Adipocyte (in vitro differentiated cells): ENCODE results near the gene DLGAP1.

Source experiments
- DNase-seq: peaks from one replicate; pipeline ENCODE4 v3.0.0-alpha.2; 2015; ENCODE audit warnings: low read depth
- H3K27me3 ChIP-seq: replicated peaks from 2 replicates; pipeline ENCODE4 v1.7.0; 2013; ENCODE audit warnings: mild to moderate bottlenecking, low read length, moderate library complexity; ENCODE audit not compliant: control insufficient read depth, insufficient read depth
- H3K36me3 ChIP-seq: 2 replicates; pipeline ENCODE4 v1.7.0; 2013; ENCODE audit warnings: low read length, mild to moderate bottlenecking, moderate library complexity; ENCODE audit not compliant: control insufficient read depth, insufficient read depth, severe bottlenecking
- H3K4me1 ChIP-seq: 2 replicates; pipeline ENCODE4 v1.7.0; 2013; ENCODE audit warnings: mild to moderate bottlenecking, low read length, moderate library complexity; ENCODE audit not compliant: control insufficient read depth, insufficient read depth
- H3K4me3 ChIP-seq: 2 replicates; pipeline ENCODE4 v1.7.0; 2013; ENCODE audit warnings: mild to moderate bottlenecking, low read length, moderate library complexity
- H3K9ac ChIP-seq: 2 replicates; pipeline ENCODE4 v1.7.0; 2013; ENCODE audit warnings: mild to moderate bottlenecking, low read length, moderate library complexity
- H3K9me3 ChIP-seq: 2 replicates; pipeline ENCODE4 v1.7.0; 2013; ENCODE audit warnings: mild to moderate bottlenecking, low read length, moderate library complexity; ENCODE audit not compliant: control insufficient read depth

DLGAP1 gene

DNA sequence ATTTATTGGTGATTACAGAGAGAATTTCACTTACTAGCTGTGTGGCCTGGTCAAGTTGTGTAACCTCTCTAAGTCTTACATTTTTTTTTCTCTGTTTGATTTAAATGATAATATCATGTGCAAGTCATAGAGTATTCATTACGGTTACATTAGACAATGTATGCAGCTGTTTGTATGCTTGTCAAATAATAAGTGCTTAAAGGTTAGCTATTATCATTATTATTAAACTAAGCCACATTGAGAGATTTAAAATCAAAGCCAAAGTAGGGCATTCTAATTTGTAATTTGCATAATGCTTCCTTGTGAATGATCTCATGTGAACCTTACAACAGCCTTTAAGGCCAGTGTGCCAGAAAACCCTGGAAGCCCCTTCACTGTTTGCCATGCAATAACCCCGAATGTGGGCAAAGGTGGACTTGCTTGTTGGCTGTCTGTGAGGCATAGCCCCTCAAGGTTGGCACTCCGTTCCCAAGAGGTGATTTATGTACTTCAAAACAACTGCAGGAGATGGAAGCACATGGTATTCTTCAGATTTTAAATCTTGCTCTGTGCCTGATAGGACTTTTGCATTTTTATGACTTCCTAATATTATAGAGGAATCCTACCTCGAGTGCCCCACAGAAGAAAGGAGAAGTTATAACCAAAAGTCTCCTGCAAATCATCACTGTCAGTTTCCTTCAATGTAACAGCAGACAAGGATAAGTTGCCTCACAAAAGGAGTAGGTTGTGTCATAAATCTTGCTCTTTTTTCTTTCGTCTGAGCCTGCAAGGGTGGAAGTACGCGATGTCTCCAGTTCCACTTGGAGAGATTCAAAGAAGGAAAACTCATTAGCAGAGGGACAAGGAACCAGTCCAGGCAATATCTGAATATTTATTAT is 733.1 kb downstream of the DLGAP1 start:
- DNase-seq: no peak
- no peaks in the 10 kb centered on the region for H3K36me3 ChIP-seq
- no peak overlapping the region for H3K9ac ChIP-seq
- H3K27me3 ChIP-seq: no peaks in the 10 kb centered on the region
- no peaks in the 10 kb centered on the region for H3K9me3 ChIP-seq
- H3K4me1 ChIP-seq: peaks cover 25% of the 10 kb centered on the region
- no peak overlapping the region for H3K4me3 ChIP-seq

GRCh38 chr18:3720818-3721545 is 734.1 kb downstream of the DLGAP1 start:
- Histone ChIP-seq H3K27me3 (no peaks in the 10 kb centered on the region), H3K4me3 (no peak overlapping the region), H3K36me3 (no peaks in the 10 kb centered on the region), H3K9ac (no peak overlapping the region), H3K9me3 (no peaks in the 10 kb centered on the region), H3K4me1 (peaks cover 25% of the 10 kb centered on the region)
- DNase-seq: no peak

GRCh38 chr18:3720159-3720558 is 734.9 kb downstream of the DLGAP1 start:
- Histone ChIP-seq H3K4me3 (no peak overlapping the region), H3K4me1 (peaks cover 25% of the 10 kb centered on the region), H3K27me3 (no peaks in the 10 kb centered on the region), H3K36me3 (no peaks in the 10 kb centered on the region), H3K9me3 (no peaks in the 10 kb centered on the region), H3K9ac (no peak overlapping the region)
- DNase-seq: no peak

GRCh38 chr18:3717376-3718025 is 737.6 kb downstream of the DLGAP1 start:
- Histone ChIP-seq H3K36me3 (no peaks in the 10 kb centered on the region), H3K9ac (no peak overlapping the region), H3K9me3 (no peaks in the 10 kb centered on the region), H3K4me3 (no peak overlapping the region), H3K4me1 (peaks cover 14% of the 10 kb centered on the region), H3K27me3 (no peaks in the 10 kb centered on the region)
- DNase-seq: no peak

DNA sequence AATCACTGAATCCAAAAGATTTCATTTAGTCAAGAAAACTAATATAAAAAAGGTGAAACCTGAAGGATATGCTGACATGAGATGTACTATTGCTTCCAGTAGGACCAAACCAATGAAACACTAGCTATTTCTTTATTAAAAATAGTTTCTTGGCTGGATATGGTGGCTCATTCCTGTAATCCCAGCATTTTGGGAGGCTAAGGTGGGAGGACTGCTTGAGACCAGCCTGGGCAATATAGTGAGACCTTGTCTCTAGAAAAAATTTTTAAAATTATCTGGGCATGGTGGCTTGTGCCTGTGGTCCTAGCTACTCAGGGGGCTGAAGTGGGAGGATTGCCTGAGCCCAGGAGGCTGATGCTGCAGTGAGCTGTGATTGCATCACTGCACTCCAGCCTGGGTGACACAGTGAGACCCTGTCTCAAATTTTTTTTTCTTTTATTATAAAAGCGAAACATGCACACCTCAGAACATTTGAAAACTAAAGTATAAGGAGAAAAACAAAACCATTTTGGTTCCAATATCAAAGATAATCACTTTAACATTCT is 738.9 kb downstream of the DLGAP1 start:
- peaks cover 4% of the 10 kb centered on the region for H3K4me1 ChIP-seq
- no peak overlapping the region for H3K4me3 ChIP-seq
- no peak overlapping the region for H3K9ac ChIP-seq
- H3K36me3 ChIP-seq: no peaks in the 10 kb centered on the region
- H3K9me3 ChIP-seq: no peaks in the 10 kb centered on the region
- DNase-seq: no peak
- no peaks in the 10 kb centered on the region for H3K27me3 ChIP-seq

DNA sequence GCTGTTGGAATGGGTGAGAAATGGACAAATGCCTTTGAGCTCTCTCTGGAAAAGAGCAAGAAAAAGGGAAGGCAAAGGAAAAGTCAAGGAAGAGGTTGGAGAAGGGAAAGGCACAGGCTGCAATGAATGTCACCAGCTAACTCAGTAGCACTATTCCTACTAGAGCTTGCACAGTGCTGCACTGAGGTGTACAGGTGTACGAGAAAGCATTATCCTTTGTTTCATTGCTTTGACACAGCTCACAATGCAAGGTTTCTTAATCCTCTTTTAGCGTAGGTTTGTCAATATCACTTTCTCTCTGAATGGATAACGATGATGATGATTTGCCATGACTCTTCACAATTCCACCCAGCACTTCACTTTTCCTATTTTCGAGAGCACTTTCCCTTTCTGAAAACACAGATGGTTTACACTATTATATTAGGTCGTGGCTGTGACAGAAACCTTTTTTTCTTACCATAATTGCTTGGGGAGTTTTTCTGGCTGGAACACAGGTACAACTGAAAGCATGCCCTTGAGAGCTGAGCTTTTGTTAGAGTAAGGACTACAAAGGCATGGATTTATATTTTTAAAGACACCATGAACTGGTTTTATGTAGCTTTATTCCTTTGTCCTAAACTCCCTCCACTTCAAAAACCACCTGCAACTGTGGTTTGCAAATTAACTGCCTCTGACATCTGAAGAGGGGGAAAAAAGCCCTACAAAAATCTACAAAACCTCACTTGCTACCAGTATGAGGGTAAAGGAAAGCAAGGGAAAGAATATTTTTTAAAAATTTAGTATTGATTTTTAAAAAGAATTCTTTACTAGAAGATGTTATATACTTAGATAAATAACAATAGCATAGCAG is 739.7 kb downstream of the DLGAP1 start:
- H3K27me3 ChIP-seq: no peaks in the 10 kb centered on the region
- no peaks in the 10 kb centered on the region for H3K9me3 ChIP-seq
- H3K4me3 ChIP-seq: no peak overlapping the region
- no peak for DNase-seq
- H3K36me3 ChIP-seq: no peaks in the 10 kb centered on the region
- H3K4me1 ChIP-seq: peaks cover 5% of the 10 kb centered on the region
- H3K9ac ChIP-seq: no peak overlapping the region

DNA sequence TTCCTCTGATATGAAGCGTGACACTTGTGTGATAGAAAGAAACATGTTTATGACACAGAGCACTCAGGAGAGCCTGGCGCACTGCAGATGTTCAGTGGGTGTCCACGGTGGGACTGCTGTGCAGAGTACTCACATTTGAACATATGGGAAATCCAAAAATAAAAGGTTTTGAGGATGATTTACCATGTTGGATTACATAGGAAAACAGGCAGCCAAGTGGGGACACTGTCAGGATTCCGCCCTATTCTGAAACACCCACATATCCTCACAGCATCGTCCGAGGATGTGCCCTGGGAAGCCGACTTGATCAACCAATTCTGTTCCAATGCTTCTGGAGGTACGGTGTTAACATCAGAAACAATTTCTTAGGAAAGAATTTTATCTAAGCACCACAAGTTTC is 741.4 kb downstream of the DLGAP1 start:
- H3K36me3 ChIP-seq: no peaks in the 10 kb centered on the region
- H3K27me3 ChIP-seq: no peaks in the 10 kb centered on the region
- H3K9ac ChIP-seq: no peak overlapping the region
- peaks cover 5% of the 10 kb centered on the region for H3K4me1 ChIP-seq
- H3K4me3 ChIP-seq: no peak overlapping the region
- DNase-seq: no peak
- H3K9me3 ChIP-seq: no peaks in the 10 kb centered on the region

- no peak overlapping the region for H3K9ac ChIP-seq
- H3K36me3 ChIP-seq: no peaks in the 10 kb centered on the region
- no peak overlapping the region for H3K4me3 ChIP-seq
- no peaks in the 10 kb centered on the region for H3K9me3 ChIP-seq
- H3K4me1 ChIP-seq: peaks cover 5% of the 10 kb centered on the region
- no peak for DNase-seq
- no peaks in the 10 kb centered on the region for H3K27me3 ChIP-seq
Measured at GRCh38 chr18:3713166-3713565, 741.9 kb downstream of the DLGAP1 start.

DNA sequence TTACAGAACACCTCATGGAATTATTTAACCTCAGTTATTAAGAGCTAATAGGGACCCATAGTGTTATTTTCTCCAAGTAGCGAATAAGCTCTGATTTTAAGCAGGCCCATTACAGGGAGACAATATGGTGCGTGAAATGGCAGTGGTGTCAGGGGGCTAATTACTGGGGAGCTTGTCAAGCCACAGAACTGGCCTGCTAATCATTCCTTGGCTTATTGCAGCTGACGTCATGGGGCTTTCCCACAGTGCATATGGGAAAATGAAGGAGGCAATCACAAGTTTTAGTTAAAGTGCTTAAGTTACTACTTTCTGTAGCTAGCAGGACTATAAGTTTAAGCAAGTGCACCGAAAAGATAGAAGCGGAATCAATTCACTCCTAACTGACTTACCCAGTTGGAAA is 742.6 kb downstream of the DLGAP1 start:
- Histone ChIP-seq H3K27me3 (no peaks in the 10 kb centered on the region), H3K36me3 (no peaks in the 10 kb centered on the region), H3K9me3 (no peaks in the 10 kb centered on the region), H3K9ac (no peak overlapping the region), H3K4me3 (no peak overlapping the region), H3K4me1 (peaks cover 5% of the 10 kb centered on the region)
- DNase-seq: no peak

DNA sequence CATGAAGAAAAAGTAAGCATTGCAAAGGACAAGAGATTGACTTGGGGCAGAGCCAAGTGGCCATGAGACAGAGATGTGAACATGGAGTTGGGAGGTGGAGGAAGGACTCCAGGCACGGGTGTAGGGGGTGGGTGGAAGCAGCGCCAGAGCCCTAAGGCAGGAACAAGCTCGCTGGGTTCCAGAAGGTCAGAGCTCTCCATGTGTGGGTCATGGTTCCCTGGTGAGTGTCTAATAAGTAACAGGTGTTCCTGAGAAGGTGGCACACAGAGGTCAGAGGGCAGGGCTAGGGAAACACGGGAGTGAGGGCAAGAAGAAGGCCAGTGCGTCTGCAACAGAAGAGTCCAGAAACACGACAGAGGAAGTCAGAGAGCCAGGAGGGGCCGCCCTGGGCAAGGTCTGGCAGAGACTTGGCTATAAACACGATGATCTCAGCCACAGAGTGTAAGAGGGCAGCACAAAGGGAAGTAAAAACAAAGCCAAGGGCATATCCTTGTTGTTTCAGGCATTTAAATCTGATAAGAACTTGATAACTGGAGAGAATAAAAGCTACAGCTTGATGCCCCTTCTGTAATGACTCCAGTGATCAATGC is 744.3 kb downstream of the DLGAP1 start:
- no peak overlapping the region for H3K9ac ChIP-seq
- DNase-seq: peak; percentile 6
- no peaks in the 10 kb centered on the region for H3K27me3 ChIP-seq
- no peaks in the 10 kb centered on the region for H3K9me3 ChIP-seq
- no peaks in the 10 kb centered on the region for H3K36me3 ChIP-seq
- peaks cover 5% of the 10 kb centered on the region for H3K4me1 ChIP-seq
- no peak overlapping the region for H3K4me3 ChIP-seq
